Heart left ventricle (tissue), 16 donors: ENCODE data around the gene ZNF260. TPM values are rescaled to one million over a fixed set of nuclear protein-coding genes. Genes with fewer than 3 reads are reported as not detected.
A peak's percentile ranks its signal among the peaks of the same experiment; 100 is the strongest.

Experiments used
- ATAC-seq, 4 donors: fragments of 200-7000 bp; cut with Tn5 transposase; one replicate each; pipeline ENCODE4 v1.9.1; 2020 to 2022; ENCODE audit warnings: moderate library complexity in 4 of 4, mild to moderate bottlenecking in 3 of 4, moderate number of reproducible peaks in 1 of 4
- DNase-seq, 5 donors: peaks; one replicate each; pipeline ENCODE4 v3.0.0-alpha.2; 2020
- H3K27ac ChIP-seq, 12 donors: fragments of 200-600 bp; sonication (generic) in 4 of 12; one replicate each; pipeline versions ENCODE4 v1.5.0 to v1.8.0; 2016 to 2022; ENCODE audit warnings: mild to moderate bottlenecking in 2 of 12
- H3K27me3 ChIP-seq, 9 donors: fragments of 200-600 bp; sonication (generic) in 2 of 9; one replicate each; pipeline versions ENCODE4 v1.5.1 to v1.8.0; 2016 to 2022; ENCODE audit warnings: mild to moderate bottlenecking in 3 of 9
- H3K36me3 ChIP-seq, 9 donors: fragments of 200-600 bp; sonication (generic) in 2 of 9; one replicate each; pipeline versions ENCODE4 v1.5.0 to v1.8.0; 2018 to 2022; ENCODE audit warnings: mild to moderate bottlenecking in 2 of 9
- H3K4me1 ChIP-seq, 12 donors: fragments of 200-600 bp; sonication (generic) in 4 of 12; one replicate each; pipeline versions ENCODE4 v1.5.0 to v1.8.0; 2016 to 2022; ENCODE audit warnings: mild to moderate bottlenecking in 3 of 12
- H3K4me3 ChIP-seq, 12 donors: fragments of 200-600 bp; sonication (generic) in 4 of 12; one replicate each; pipeline versions ENCODE4 v1.5.0 to v1.8.0; 2017 to 2022; ENCODE audit warnings: mild to moderate bottlenecking in 9 of 12, moderate library complexity in 4 of 12
- H3K9me3 ChIP-seq, 12 donors: fragments of 200-600 bp; sonication (generic) in 4 of 12; one replicate each; pipeline versions ENCODE4 v1.5.0 to v1.8.0; 2016 to 2022; ENCODE audit warnings: mild to moderate bottlenecking in 1 of 12
- POLR2A ChIP-seq, 2 donors: fragments of 450-650 bp; IDR thresholded peaks; one replicate each; pipeline ENCODE4 v1.6.1; 2017; ENCODE audit warnings: antibody characterized with exemption in 2 of 2, mild to moderate bottlenecking in 2 of 2, moderate library complexity in 2 of 2
- WGBS, 4 donors: extraction: QIAGEN DNeasy Blood & Tissue Kit in 2 of 4; methylation state at CpG; one replicate each; pipeline versions ENCODE4 v1.1.5 to v1.1.7; 2013 to 2018; 5-methylcytosine and 5-hydroxymethylcytosine counted together
- intact Hi-C, 10 donors: fragments of 100-400 bp; cut with DNase I; formaldehyde crosslinking; loops; one replicate each; pipeline versions ENCODE4 v1.11.1 to v1.14.2; 2022
- polyA plus RNA-seq, 2 donors: library from polyadenylated mRNA; stranded (reverse); fragments of 200-250 nt; gene quantifications; one replicate each; pipeline ENCODE4 v1.2.3, GENCODE V29; 2013
- total RNA-seq, 9 donors: library from RNA; depleted of rRNA in 2 of 9; stranded (reverse); fragments of >200 nt in 2 of 9; fragmentation: NEBNext Ultra II Directional in 3 of 9; extraction: Animal tissue kit (Norgen Biotek cat#: 25700) in 3 of 9; gene quantifications; one replicate each; pipeline versions ENCODE4 v1.1.0 to v1.2.4, GENCODE V29; 2016 to 2023
- TF ChIP-seq, protein P1 (sequence below), 12 donors: fragments of 200-600 bp; sonication (generic) in 4 of 12; IDR thresholded peaks; one replicate each; pipeline versions ENCODE4 v1.5.0 to v1.8.0; 2018 to 2022; ENCODE audit warnings: antibody characterized with exemption in 12 of 12, mild to moderate bottlenecking in 5 of 12
- donor health status: ischemic (EF 13 %, LVEDD 7.1; RV severe dilation, severe dysfunction).
- donor health status: healthy with polysubstance abuse.
- donor health status: DM: no; HTN: yes; CAD: no.
- donor health status: DM: no; HTN: no; CAD: no.
- donor health status: ischemic (EF 25% LVEDD 6.9; RV normal size, moderate dysfunction).
- donor health status: ischemic (EF 25% LVEDD 5.7; RV mildly dilated, moderate dysfunction).
- donor health status: healthy.
- donor health status: DM: yes; HTN: yes; CAD: no.
- donor health status: ischemic (EF 35%, LVEDD 5.7; RV mildly dilated, moderate dysfunction).
- donor health status: nonischemic (EF 11% LVEDD 7.7; RV severe dilation, severe dysfunction).
- donor health status: DM: yes; HTN: yes; CAD: no.
- donor health status: PGD.
- donor health status: ischemic (EF 29% LVEDD 5.4; RV normal size, mild dysfunction).
- donor health status: nonischemic (EF 23%, LVEDD 6.1; RV moderate dilation, normal function).

ZNF260 gene
- total and polyA plus RNA-seq, 11 donors: 3.4 to 13.7 (median 7.4) TPM

DNA sequence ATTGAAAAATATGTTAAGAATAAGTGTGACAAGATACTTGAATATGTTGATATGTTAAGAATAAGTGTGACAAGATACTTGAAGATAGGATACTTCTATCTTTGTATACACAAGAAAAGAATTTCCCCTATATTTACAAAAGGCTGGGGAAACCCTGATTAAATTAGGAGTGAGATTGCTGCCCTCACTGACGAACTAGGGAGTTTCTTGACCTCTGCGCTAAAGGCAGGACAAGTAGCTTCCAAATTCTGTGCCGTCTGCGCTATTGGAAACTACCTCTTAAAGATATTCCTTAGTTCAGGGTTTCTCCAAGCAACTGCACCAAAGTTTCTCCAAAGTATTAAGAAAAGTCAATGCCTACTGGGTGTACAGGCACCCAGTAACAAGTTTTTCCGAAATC lies 730 bp downstream of the ZNF260 start:
- DNase-seq (no peak), ATAC-seq (no peak)
- Histone ChIP-seq H3K36me3 (peaks cover 0 to 47% (median 21%) of the 10 kb centered on the region in 9 donors), H3K27me3 (no peaks in the 10 kb centered on the region), H3K4me3 (peak overlapping the region; percentile 40 to 89 (median 74)), H3K4me1 (peaks cover 0 to 26% (median 15%) of the 10 kb centered on the region in 12 donors), H3K27ac (peak overlapping the region in 11 of 12 donors; percentile 88 to 99 (median 94)), H3K9me3 (peaks cover 0 to 62% (median 21%) of the 10 kb centered on the region in 12 donors)
- WGBS, 4 donors: 3 to 8% (median 7%) methylated on average over 5 of the region's 5 CpGs
- TF ChIP-seq, protein P1, sequence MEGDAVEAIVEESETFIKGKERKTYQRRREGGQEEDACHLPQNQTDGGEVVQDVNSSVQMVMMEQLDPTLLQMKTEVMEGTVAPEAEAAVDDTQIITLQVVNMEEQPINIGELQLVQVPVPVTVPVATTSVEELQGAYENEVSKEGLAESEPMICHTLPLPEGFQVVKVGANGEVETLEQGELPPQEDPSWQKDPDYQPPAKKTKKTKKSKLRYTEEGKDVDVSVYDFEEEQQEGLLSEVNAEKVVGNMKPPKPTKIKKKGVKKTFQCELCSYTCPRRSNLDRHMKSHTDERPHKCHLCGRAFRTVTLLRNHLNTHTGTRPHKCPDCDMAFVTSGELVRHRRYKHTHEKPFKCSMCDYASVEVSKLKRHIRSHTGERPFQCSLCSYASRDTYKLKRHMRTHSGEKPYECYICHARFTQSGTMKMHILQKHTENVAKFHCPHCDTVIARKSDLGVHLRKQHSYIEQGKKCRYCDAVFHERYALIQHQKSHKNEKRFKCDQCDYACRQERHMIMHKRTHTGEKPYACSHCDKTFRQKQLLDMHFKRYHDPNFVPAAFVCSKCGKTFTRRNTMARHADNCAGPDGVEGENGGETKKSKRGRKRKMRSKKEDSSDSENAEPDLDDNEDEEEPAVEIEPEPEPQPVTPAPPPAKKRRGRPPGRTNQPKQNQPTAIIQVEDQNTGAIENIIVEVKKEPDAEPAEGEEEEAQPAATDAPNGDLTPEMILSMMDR (IDR thresholded peaks at IDR 0.05): no peak
- no peak for TF ChIP-seq POLR2A (IDR thresholded peaks at IDR 0.05)
- intact Hi-C loops: loop anchor here in 3 of 10 donors (5.0 to 10.0 kb wide), 4 partner anchors 45 to 325 kb away; partner anchors contain the start of genes ZNF529 (in 2 of the 3), ZNF567 (in 2 of the 3), ZNF345 (in 1 of the 3) and ZNF461 (in 1 of the 3)

DNA sequence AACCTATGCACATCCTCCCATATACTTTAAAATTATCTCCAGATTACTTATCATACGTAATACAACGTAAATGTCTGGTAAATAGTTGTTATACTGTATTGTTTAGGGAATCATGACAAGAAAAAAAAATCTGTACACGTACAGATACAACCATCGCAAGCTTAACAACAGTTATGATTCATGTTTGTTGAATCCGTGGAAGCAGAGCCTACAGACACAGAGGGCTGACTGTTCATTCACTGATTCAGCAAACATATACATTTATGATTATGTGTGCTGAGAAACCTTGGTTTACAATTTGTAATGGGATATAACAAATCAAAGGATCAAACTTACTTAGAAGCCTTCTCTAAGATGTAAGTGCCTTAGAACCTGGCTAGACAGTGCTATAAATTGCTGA lies 1.5 kb downstream of the ZNF260 start:
- Histone ChIP-seq H3K9me3 (peaks cover 0 to 62% (median 22%) of the 10 kb centered on the region in 12 donors), H3K4me1 (peaks cover 0 to 26% (median 15%) of the 10 kb centered on the region in 12 donors), H3K27ac (no peak overlapping the region), H3K36me3 (peaks cover 0 to 48% (median 26%) of the 10 kb centered on the region in 9 donors), H3K4me3 (peak overlapping the region in 4 of 12 donors; percentile 72 to 81 (median 78)), H3K27me3 (no peaks in the 10 kb centered on the region)
- intact Hi-C loops: loop anchor here in 3 of 10 donors (5.0 to 10.0 kb wide), 4 partner anchors 46 to 326 kb away; partner anchors contain the start of genes ZNF529 (in 2 of the 3), ZNF567 (in 2 of the 3), ZNF345 (in 1 of the 3) and ZNF461 (in 1 of the 3)
- ATAC-seq (no peak), DNase-seq (no peak)
- WGBS, 4 donors: 74 to 88% (median 81%) methylated on average over 5 of the region's 5 CpGs
- no peak for TF ChIP-seq POLR2A (IDR thresholded peaks at IDR 0.05)
- TF ChIP-seq, protein P1 (IDR thresholded peaks at IDR 0.05): no peak

DNA sequence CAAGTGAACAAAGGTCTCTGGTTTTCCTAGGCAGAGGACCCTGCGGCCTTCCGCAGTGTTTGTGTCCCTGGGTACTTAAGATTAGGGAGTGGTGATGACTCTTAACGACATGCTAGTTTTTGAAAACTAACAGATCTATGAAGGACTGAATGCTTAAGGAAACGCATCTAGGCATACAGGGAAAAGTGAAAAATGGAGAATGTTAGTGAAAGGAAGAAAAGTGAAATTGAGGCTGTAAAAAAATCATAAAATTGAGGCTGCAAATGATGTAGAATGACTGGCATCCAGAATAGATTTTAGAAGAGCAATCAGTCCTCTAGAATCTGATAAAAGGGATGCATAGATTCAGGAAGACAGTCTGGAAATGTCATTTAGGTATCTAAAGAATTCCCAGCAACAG lies 3.5 kb downstream of the ZNF260 start:
- no peak for TF ChIP-seq POLR2A (IDR thresholded peaks at IDR 0.05)
- TF ChIP-seq, protein P1 (IDR thresholded peaks at IDR 0.05): no peak
- H3K4me1 ChIP-seq: peaks cover 0 to 25% (median 15%) of the 10 kb centered on the region in 12 donors
- DNase-seq: no peak
- intact Hi-C loops: loop anchor here in 3 of 10 donors (5.0 to 10.0 kb wide), 4 partner anchors 48 to 328 kb away; partner anchors contain the start of genes ZNF529 (in 2 of the 3), ZNF567 (in 2 of the 3), ZNF345 (in 1 of the 3) and ZNF461 (in 1 of the 3)
- no peaks in the 10 kb centered on the region for H3K27me3 ChIP-seq
- H3K4me3 ChIP-seq: no peak overlapping the region
- 88 to 94% (median 90%) methylated on average over 4 of the region's 4 CpGs for WGBS, 4 donors
- H3K27ac ChIP-seq: no peak overlapping the region
- no peak for ATAC-seq
- H3K36me3 ChIP-seq: peaks cover 0 to 67% (median 34%) of the 10 kb centered on the region in 9 donors
- H3K9me3 ChIP-seq: peaks cover 0 to 66% (median 38%) of the 10 kb centered on the region in 12 donors

DNA sequence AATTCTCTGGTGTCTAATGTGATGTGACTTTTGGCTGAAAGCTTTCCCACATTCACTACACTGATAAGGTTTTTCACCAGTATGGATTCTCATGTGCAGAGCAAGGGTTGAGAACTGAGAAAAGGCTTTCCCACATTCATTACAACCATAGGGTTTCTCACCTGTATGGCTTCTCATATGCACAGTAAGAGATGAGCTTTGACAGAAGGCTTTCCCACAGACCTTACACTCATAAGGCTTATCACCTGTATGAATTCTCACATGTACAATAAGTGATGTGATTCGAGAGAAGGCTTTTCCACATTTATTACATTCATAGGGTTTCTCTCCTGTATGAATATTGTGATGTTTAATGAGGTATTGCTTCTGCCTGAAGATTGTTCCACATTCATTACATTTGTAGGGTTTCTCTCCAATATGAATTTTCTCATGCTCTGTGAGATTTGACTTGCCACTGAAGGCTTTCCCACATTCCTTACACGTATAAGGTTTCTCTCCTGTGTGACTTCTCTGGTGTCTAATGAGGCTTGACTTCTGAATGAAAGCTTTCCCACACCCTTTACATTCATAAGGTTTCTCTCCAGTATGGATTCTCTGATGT lies 14.0 kb downstream of the ZNF260 start:
- H3K27ac ChIP-seq: no peak overlapping the region
- H3K4me3 ChIP-seq: no peak overlapping the region
- no peaks in the 10 kb centered on the region for H3K27me3 ChIP-seq
- no peaks in the 10 kb centered on the region for H3K4me1 ChIP-seq
- no peak for TF ChIP-seq POLR2A (IDR thresholded peaks at IDR 0.05)
- TF ChIP-seq, protein P1 (IDR thresholded peaks at IDR 0.05): no peak
- no peak for ATAC-seq
- no peak for DNase-seq
- peaks cover 25 to 90% (median 54%) of the 10 kb centered on the region in 9 donors for H3K36me3 ChIP-seq
- WGBS, 4 donors: 97 to 100% (median 98%) methylated on average over 2 of the region's 2 CpGs
- intact Hi-C loops: no loop called here
- peaks cover 4 to 100% (median 95%) of the 10 kb centered on the region in 12 donors for H3K9me3 ChIP-seq
